GM18907 (cell line): ENCODE data around the gene CARHSP1.
"Not testable (repeated sequence)": the region's sequence is repeated elsewhere in the genome, so short reads cannot be mapped to it uniquely, and the experiment has no call there.

ENCODE experiments used
- ATAC-seq: cut with Tn5 transposase; IDR thresholded peaks from one replicate; pipeline ENCODE4 v1.9.1; 2021; ENCODE audit warnings: mild to moderate bottlenecking, moderate library complexity; ENCODE audit not compliant: unreplicated experiment

The CARHSP1 gene

DNA sequence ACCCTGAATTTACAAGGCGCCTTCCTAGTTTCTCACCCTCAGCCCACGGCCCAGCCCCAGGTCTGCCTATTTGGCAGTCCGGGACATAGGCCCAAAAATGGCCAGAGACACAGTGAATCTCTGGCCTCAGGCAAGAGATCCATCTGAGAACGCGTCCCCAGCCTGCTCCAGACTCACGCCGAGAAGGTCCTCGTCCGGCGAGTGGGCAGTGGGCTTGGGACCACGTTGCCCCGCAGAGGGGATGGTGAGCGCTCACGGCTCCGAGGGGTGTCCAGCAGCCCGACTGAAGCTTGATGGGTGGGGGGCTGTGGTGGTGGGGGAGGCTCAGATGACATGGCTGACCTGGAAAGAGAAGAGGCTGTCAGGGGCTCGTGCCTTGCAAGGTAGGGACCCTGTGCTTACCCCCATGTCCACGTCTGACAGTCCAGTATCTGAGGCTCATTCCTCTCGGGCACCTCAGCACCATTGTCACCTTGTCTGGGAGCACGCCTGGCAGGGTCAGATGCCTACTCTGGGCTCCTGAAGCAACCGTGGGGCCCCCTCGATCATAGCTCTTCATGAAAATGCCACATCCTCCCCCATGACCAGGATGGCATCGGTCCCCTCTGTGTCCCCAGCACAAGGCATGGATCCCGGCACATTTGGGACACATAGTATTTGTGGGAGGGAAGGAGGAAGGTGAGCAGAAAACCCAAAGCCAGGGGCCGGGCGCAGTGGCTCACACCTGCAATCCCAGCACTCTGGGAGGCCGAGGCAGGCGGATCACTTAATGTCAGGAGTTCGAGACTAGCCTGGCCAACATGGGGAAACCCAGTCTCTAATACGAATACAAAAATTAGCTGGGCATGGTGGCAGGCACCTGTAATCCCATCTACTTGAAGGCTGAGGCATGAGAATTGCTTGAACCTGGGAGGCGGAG lies 9.6 kb downstream of the CARHSP1 start:
- no peak for ATAC-seq

DNA sequence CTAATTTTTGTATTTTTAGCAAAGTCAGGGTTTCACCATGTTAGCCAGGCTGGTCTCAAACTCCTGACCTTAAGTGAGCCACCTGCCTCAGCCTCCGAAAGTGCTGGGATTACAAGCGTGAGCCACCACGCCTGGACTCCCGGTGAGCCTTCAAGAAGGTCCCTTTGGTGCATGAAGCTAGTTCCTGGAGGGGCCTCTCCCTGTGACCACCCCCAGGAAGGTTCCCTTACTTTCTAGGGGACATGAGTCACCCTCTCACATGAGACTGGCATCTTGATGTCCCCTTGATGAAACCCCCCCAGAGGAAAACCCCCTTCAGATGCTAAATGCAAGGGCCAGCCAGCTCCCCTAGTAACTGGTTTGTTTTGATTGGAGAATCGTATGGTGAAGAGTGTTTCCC lies 12.8 kb downstream of the CARHSP1 start:
- ATAC-seq, result no peak

DNA sequence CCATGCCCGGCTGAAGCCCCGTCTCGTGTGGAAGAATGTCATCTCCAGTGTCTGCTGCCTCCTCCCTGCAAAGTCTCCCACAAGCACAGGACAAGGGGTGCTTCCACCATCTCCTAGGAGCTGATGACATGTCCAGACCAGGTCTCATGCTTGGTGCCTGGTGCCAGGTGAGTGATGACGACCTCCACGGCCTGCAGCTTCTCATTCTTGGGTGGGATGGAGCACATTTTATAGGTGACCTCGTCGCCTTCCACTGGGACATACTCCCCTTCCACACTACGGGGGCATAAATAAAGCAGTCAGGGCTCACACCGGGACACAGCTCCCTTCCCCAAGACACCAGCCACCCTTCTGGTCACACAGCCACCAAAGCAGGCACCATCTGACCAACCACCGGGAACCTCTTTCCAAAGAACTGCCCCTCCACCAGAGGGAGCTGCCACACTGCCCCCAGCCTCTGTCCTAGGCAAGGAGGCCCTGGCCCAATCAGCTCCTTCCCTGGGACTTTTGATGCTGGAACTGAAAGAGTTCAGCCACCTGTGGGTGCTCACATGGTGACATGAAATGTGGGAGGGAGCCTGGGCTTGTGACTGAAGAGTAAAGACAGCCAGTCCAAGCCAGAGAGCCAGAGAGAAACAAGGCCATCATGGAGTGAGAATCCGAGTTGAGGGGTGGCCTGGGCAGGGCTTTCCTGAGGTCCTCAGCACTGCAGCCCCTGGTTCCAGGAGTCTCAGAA lies 13.6 kb downstream of the CARHSP1 start:
- no peak for ATAC-seq

DNA sequence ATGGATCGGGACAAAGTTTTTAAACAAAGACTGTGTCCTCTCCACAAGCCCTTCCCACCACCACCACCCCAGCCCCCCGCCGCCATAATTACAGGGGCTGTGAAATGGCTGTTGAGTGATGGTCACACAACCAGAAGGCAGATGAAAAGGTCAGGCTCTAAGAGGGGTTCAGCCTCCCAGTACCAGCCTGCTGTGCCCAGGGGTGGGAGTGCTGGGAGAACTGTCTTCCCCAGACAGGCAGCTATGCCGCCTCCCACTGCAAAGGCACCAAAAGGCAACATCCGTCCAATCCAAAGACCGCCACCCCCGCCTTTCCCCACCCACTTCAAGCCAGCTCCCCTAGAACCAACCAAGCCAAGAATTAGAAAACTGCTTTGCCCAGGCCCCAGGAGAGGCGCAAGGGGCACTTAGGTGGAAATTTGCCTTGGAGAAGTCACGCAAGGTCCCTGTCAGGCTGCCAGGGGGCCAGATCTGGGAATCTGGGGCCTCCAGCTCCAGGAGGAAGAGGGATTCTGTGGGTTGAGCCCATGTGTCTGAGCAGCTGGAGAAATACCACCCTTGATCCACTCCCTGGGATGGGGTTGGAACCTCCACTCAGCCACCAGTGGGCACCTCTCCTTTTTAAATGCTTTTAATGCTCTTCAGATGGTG lies 14.4 kb downstream of the CARHSP1 start:
- no peak for ATAC-seq

DNA sequence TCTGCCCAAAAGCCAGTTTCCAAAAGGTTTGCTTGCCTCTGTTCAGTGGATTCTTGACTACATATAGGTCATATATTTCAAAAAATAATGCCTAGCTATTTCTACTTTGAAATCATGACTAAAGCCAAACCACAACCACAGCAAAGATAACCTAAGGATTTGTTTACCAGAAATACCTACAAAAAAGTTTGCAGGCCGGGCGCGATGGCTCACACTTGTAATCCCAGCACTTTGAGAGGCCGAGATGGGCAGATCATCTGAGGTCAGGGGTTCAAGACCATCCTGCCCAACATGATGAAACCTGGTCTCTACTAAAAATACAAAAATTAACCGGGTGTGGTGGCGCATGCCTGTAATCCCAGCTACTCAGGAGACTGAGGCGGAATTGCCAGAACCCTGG lies 15.2 kb downstream of the CARHSP1 start:
- no peak for ATAC-seq

DNA sequence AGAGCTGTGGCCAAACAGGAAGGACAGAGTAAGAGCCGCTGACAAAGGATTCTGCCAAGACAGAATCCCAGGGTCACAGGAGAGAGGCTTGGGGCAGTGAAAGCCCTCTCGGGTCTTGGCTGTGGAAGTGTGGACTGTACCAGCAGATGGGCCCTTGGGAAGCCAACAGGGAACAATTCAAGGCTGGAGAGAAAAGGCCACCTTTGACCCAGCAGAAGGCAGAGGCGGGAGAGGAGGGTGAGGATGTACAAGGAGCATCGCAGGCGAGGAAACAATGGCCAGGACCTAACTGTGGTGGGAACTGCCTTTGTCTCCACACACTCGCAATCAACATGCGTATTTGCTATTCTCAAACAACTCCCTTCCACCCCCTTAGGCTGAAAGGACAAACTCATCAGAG lies 15.7 kb downstream of the CARHSP1 start:
- ATAC-seq, result no peak

DNA sequence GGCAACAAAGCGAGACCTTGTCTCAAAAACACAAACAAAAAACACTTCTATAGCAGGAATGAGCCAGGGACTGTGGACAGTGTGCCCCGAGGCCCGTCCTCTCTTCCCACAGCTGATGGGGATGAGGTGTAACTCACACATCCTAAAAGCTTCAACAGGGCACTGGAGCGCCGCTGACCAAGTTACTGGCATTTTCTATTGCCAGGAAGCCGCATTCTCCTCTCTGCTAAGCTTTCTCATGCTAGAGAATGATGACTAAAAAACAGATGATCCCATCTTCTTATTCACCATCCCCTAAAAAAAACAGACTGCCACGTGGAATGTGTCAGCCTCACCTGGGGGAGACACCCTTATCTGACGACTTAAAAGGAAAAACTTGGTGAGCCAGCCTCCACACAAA lies 16.3 kb downstream of the CARHSP1 start:
- no peak for ATAC-seq

DNA sequence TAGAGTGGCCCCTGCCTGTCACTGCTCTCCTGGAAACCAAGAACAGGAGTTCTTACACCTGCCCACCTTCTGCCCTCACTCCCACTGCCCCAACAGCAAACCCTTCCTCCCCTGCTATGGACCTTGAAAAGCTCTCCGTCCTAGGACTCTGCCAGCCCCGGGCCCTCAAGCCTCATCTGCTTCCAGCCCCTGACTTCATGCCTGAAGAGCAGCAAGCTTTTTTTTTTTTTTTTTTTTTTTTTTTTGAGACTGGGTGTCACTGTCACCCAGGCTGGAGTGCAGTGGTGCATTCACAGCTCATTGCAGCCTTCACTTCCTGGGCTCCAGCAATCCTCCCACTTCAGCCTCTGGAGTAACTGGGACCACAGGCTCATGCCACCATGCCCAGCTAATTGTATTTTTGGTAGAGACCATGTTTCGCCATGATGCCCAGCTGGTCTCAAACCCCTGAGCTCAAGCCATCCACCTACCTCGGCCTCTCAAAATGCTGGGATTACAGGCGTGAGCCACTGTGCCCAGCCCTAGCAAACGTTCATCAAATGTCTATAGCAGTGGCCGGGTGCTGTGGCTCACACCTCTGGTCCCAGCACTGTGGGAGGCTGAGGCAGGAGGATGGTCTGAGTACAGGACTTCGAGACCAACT lies 16.9 kb downstream of the CARHSP1 start:
- no peak for ATAC-seq

DNA sequence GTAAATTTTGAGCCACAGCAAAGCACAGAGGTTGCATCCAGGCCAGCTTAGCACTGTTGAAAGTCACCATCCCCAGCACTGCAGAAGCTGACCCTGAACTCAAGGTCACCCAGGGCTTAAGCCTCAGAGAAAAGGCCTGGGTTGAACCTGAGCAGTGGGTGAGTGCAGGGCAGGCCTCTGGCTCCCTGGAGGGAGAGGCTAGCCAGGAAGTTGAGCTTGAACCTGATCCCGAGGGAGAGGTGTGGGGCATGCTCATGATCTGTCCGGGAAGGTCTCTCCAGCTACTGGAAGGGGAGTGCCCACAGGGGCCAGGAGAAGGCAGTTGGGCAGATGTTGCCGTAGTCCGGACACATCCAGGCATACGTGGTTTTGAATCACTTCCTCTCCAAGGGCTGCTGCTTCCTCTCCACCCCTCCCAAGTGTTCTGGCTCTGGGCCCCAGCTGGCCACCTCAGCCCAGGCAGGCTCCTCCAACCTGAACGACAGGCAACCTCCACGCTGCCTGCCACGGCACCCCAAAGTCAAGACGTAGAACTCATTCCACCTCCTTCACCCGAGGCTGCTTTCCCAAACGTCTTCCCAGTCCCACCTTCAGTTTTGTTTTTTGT lies 18.4 kb downstream of the CARHSP1 start:
- ATAC-seq, result no peak

DNA sequence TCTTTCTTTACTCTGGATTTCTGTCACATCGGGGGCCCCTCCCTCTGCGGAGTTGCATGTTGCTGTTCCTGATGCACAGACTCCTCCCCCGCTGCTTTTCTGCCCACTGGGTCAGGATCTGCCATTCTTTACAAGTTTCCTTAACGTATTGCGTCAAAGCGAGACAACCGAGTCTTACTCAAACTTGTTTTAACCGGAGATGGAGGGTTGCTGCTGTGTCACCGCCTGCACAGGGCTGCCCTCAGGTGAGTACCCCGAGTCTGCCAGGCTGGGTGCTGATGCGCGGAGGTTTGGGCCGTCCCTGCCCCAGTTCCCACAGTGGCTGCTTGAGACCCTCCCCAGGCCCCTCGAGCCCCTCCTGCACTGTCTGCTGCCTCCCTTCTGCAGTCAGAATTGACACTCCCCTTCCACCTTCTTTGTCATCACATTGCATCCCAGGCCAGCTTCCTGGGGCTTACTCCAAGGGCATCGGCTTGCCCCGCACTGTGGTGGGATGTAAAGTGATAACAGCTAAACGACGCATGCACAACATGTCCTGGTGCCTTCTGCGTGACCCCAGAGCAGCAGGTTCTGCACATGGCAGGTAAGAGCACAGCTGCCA lies 19.3 kb downstream of the CARHSP1 start:
- ATAC-seq, result no peak

DNA sequence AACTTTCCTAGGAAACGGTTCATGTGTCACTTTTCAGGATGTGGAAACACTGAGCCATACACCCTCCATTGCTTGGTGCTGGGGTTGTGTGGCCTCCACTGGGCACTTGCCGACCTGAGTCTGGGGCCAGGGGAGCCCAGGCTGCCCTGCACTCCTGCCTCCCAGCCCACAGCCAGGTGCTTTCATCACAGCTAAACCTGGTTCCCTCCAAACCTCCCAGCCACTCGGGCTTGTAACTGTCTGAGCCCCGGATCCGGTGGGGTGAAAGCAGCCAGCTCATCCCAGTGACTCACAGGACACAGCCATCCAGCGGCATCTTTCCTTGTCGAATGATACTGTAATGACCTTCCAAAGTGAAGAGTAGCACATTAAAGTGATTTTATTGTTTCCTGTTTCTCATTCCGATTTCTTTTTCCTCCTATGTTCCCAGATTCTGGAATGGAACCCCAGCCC lies 19.8 kb downstream of the CARHSP1 start:
- ATAC-seq, result no peak

DNA sequence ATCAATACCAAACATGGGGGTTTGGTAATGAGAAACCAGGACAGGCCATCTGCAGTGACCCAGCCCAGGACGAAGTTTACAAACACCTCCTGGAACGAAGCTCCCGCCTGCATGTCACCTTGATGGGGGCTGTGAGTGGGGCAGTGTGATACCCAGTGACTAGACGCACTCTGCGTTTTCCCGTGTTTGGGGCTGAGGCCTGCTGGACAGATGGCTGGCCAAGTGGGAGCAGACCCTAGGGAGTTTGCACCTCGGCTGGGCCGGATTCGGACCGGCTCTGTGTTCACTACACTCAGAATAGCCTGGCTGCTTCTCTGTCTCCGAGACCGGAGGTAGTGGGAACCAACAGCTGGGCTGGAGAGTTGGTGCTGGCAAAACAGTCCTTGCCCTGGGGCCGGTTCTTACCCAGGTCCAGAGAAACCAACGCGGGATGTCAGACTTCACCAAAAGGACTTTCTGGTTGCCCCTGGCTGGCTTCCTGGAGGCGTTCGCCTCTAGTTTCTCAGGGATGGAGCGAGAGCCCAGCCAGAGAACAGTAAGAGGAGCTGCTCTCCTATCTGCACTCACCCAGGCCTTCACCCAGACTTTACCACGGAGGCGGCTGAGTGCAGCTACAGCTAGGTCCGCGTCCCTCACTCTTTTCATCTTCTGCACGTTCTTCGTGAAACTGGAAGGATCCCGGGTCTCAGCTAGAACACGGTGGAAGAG lies 20.4 kb downstream of the CARHSP1 start:
- no peak for ATAC-seq

DNA sequence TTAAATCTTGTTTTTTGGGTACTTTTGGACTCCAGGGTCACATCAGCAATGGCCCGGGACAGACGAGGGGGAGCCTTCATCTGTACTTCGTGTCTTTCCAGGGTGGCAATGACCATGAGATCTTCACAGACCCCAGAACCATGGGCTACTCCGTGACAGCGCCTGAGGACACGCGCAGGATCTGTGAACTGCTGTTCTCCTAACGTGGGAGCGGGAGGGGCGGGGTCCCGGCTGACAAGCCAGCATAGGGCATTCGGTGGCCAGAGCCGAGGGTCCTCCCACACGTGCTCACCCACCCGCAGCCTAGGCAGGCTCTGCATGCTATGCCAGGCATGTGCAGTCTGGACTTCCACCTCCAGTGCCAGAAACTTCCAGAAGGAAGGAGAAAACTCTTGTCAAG lies 21.2 kb downstream of the CARHSP1 start:
- ATAC-seq, result no peak

DNA sequence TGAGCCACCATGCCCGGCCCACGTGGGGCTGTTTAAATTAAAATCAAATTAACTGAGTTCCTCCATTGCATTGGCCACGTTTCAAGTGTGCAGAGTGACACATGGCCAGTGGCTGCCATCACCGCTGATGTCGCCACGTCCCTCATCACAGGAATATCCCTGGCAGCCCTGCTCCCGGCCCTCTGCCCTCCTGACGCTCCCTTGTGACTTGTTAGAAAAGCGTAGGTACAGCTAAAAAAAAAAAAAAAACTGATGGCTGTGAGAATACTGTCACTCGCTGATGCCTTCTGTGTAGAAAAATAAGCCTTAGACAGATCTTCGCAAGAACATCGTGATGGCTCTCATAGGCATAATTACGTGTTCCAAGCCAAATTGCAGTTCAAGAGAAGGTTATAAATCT lies 21.7 kb downstream of the CARHSP1 start:
- ATAC-seq, result no peak

DNA sequence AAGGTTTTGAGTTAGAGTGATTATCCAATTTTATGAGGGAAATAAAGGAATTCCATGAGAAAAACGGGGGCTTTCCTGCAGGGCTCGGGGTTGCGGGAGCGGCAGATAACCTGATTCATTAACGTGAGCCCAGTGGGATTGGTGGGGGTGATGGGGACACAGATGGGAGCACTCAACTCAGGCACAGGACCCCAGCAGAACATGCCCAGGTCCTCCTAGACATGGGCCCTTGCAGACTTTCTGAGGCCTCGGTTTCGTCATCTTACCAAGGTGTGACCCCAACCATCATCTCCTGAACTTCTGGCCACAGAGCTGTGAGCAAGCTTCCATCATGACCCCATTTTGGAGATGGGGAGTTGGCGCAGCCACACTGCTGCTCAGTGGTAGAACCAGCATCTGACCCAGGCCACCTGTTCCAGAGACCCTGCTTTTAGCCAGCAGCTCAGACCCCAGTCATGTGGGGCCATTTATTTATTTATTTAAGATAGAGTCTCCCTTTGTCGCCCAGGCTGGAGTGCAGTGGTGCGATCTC lies 22.3 kb downstream of the CARHSP1 start:
- no peak for ATAC-seq

DNA sequence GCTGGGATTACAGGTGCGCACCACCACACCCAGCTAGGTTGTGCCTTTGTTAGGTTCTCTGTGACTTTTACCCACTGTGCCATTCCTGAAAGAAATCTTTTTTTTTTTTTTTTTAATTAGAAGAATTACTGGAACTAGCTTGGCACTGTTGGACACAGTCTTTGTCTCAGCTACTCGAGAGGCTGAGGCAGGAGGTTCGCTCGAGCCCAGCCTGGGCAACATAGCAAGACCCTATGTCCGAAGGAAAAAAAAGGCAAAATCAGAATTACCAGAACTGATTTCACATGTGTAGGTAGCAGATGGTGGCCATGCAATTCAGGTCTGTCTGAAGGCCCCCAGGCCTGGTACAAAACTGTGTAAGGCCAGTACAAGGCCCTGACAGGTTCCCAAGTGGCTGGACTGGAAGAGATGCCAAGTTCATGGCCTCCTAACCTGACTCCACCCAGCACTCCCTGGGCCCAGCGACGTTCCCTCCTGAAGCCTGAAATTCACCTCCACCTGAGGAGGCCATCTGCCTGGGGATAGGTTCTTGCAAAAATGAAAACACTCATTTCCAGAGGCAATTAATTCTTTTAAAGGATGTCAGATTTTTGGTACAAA lies 23.0 kb downstream of the CARHSP1 start:
- no peak for ATAC-seq

DNA sequence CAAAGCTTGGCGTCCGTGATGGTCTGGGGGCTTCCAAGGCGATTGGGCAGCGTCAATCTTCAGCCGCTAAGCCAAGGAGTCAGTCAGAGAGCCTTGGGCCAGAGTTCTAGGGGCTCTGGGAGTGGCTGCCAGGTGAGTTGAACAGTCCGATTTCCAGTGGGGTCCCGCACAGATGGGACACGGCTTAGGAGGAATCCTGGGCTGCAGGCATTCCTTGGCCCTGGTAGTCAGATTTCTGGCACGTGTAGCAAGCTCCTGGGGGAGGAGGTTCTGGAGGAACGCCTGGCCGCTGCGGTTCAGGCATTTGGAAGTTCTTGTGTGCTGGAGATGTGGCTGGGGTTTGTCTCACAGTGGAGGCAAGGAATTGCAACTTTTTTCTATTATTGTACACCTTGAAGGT lies 25.5 kb downstream of the CARHSP1 start:
- not testable (repeated sequence) for ATAC-seq

DNA sequence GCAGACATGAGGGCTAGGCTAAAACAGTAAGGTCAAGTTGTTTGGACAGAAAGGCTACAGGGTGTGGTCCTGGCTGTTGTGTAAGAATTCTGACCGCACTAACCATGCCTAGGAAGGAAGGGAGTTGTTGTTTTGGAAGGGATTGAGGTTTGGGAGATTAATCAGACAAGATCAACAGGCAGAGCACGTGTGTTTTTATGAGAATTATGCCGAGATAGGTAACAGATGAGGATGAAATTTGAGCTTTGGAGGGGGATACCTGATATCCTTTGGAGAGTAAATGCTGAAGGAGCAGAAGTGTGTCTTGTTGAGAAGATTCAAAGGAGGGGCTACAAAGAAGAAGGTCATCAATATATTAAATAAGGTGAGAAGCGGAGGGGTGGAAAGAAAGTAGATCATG lies 26.8 kb downstream of the CARHSP1 start:
- not testable (repeated sequence) for ATAC-seq

DNA sequence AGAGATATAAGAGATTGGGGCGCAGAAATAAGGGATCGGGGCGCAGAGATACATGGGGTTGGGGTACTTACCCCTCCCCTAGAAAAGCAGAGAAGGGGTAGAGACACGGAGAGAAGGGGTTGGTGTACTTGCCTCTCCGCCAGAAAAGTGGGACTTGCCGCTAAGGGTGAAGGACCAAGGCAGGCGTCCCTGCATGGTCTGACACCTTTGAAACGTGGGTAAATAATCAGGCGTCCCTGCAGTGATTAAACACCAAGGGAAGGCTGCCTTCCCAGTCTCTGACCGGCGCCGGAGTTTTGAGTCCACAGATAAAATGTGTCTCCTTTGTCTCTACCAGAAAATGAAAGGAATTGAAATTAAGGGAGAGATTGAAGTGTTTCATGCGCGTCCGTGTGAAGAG lies 31.2 kb downstream of the CARHSP1 start:
- not testable (repeated sequence) for ATAC-seq
